CD14-positive monocyte (primary cell): ENCODE data around the gene PLCB1. TPM values are rescaled to one million over a fixed set of nuclear protein-coding genes. Genes with fewer than 3 reads are reported as not detected.

ENCODE experiments used
- DNase-seq, 3 donors: peaks; one replicate each; pipeline ENCODE4 v3.0.0-alpha.2; 2011 to 2022
- H2AFZ ChIP-seq: 2 replicates; pipeline ENCODE4 v1.6.0; 2012; ENCODE audit warnings: mild to moderate bottlenecking, low read depth, low read length, inconsistent platforms; ENCODE audit not compliant: insufficient read depth, poor library complexity, severe bottlenecking
- H3K27ac ChIP-seq, 2 donors: 1 replicate in 1 of 2; 2 replicates in 1 of 2; pipeline ENCODE4 v1.5.1; 2012 to 2013; ENCODE audit warnings: low read length in 2 of 2, control low read depth in 1 of 2, inconsistent platforms in 1 of 2, low read depth in 1 of 2, mild to moderate bottlenecking in 1 of 2
- H3K27me3 ChIP-seq, 2 donors: one replicate each; pipeline versions ENCODE4 v1.6.0 to v1.6.1; 2011 to 2013; ENCODE audit warnings: low read length in 2 of 2; ENCODE audit not compliant: control insufficient read depth in 2 of 2, insufficient read depth in 2 of 2
- H3K36me3 ChIP-seq, 2 donors: replicated peaks in 1 of 2; 1 replicate in 1 of 2; 2 replicates in 1 of 2; pipeline versions ENCODE4 v1.5.1 to v1.6.1; 2012 to 2013; ENCODE audit warnings: low read length in 2 of 2, control low read depth in 1 of 2, inconsistent platforms in 1 of 2, mild to moderate bottlenecking in 1 of 2; ENCODE audit not compliant: insufficient read depth in 2 of 2, control insufficient read depth in 1 of 2
- H3K4me1 ChIP-seq, 2 donors: 1 replicate in 1 of 2; 2 replicates in 1 of 2; pipeline versions ENCODE4 v1.5.1 to v1.6.1; 2012 to 2013; ENCODE audit warnings: low read length in 2 of 2, control low read depth in 1 of 2, inconsistent platforms in 1 of 2, mild to moderate bottlenecking in 1 of 2, moderate library complexity in 1 of 2; ENCODE audit not compliant: insufficient read depth in 2 of 2, control insufficient read depth in 1 of 2
- H3K4me2 ChIP-seq: replicated peaks from 2 replicates; pipeline ENCODE3; 2012; ENCODE audit warnings: low read length, moderate library complexity, mild to moderate bottlenecking; ENCODE audit not compliant: poor library complexity, severe bottlenecking; ENCODE audit errors: extremely low read depth
- H3K4me3 ChIP-seq, 3 experiments: fragments of 200-600 bp in 1 of 3; sonication (generic) in 1 of 3; replicated peaks in 1 of 3; 1 replicate in 2 of 3; 2 replicates in 1 of 3; pipeline ENCODE4 v1.5.1; 2011 to 2013; ENCODE audit warnings: low read length in 3 of 3, mild to moderate bottlenecking in 3 of 3, control low read depth in 2 of 3, low read depth in 2 of 3, inconsistent platforms in 1 of 3, moderate library complexity in 1 of 3
- H3K79me2 ChIP-seq: 2 replicates; pipeline ENCODE4 v1.6.0; 2012; ENCODE audit warnings: mild to moderate bottlenecking, control low read depth, inconsistent platforms, low read length, moderate library complexity; ENCODE audit not compliant: insufficient read depth
- H3K9ac ChIP-seq: 2 replicates; pipeline ENCODE4 v1.6.0; 2017; ENCODE audit warnings: low read length, mild to moderate bottlenecking; ENCODE audit not compliant: insufficient read depth, poor library complexity, severe bottlenecking
- H3K9me3 ChIP-seq, 2 donors: replicated peaks in 1 of 2; 1 replicate in 1 of 2; 2 replicates in 1 of 2; pipeline versions ENCODE4 v1.5.1 to v1.6.1; 2012 to 2013; ENCODE audit warnings: low read length in 2 of 2, control low read depth in 1 of 2; ENCODE audit not compliant: control insufficient read depth in 1 of 2, insufficient read depth in 1 of 2
- H4K20me1 ChIP-seq: 2 replicates; pipeline ENCODE4 v1.6.0; 2012; ENCODE audit warnings: mild to moderate bottlenecking, low read length, control low read depth, moderate library complexity; ENCODE audit not compliant: insufficient read depth
- H3K27ac Mint-ChIP-seq, 7 donors: one replicate each; pipeline ENCODE4 v1.8.0; 2020; ENCODE audit warnings: mild to moderate bottlenecking in 7 of 7, mixed read lengths in 7 of 7, moderate library complexity in 6 of 7, inconsistent platforms in 2 of 7
- H3K27me3 Mint-ChIP-seq, 3 donors: one replicate each; pipeline ENCODE4 v1.8.0; 2021 to 2022; ENCODE audit warnings: low read depth in 3 of 3, mild to moderate bottlenecking in 3 of 3, mixed read lengths in 3 of 3, moderate library complexity in 3 of 3, inconsistent platforms in 1 of 3
- H3K36me3 Mint-ChIP-seq, 2 donors: one replicate each; pipeline ENCODE4 v1.8.0; 2020; ENCODE audit warnings: mixed read lengths in 2 of 2, inconsistent platforms in 1 of 2, mild to moderate bottlenecking in 1 of 2
- H3K4me1 Mint-ChIP-seq: one replicate; pipeline ENCODE4 v1.8.0; 2020; ENCODE audit warnings: mild to moderate bottlenecking, mixed read lengths
- H3K4me3 Mint-ChIP-seq, 2 donors: one replicate each; pipeline ENCODE4 v1.8.0; 2020; ENCODE audit warnings: mild to moderate bottlenecking in 2 of 2, mixed read lengths in 2 of 2, moderate library complexity in 1 of 2
- H3K9me3 Mint-ChIP-seq, 7 donors: one replicate each; pipeline ENCODE4 v1.8.0; 2020 to 2022; ENCODE audit warnings: mixed read lengths in 7 of 7, mild to moderate bottlenecking in 6 of 7, moderate library complexity in 6 of 7, inconsistent platforms in 2 of 7
- CTCF ChIP-seq: fragments of 200-600 bp; IDR thresholded peaks from one replicate; pipeline ENCODE4 v1.8.0; 2022; ENCODE audit warnings: antibody characterized with exemption, mild to moderate bottlenecking
- WGBS: methylation state at CpG from one replicate; pipeline ENCODE4 v1.1.5; 2013; ENCODE audit warnings: missing lambda C conversion rate; ENCODE audit not compliant: insufficient coverage; 5-methylcytosine and 5-hydroxymethylcytosine counted together
- intact Hi-C, 2 donors: fragments of 100-400 bp; cut with micrococcal nuclease; formaldehyde crosslinking; loops; one replicate each; pipeline versions ENCODE4 v1.15.0 to v1.15.1; 2023
- polyA plus RNA-seq, 3 donors: library from polyadenylated mRNA; depleted of rRNA in 1 of 3; unstranded in 2 of 3; stranded (reverse) in 1 of 3; fragments of 300-500 nt in 2 of 3; fragments of >200 nt in 1 of 3; fragmentation: Illumina TruSeq in 2 of 3; gene quantifications; 1 replicate in 2 of 3; 2 replicates in 1 of 3; pipeline ENCODE4 v1.2.3, GENCODE V29; 2012 to 2021

Gene PLCB1
- polyA plus RNA-seq, 3 donors, result 8.6 to 16.4 (median 13.2) TPM

DNA sequence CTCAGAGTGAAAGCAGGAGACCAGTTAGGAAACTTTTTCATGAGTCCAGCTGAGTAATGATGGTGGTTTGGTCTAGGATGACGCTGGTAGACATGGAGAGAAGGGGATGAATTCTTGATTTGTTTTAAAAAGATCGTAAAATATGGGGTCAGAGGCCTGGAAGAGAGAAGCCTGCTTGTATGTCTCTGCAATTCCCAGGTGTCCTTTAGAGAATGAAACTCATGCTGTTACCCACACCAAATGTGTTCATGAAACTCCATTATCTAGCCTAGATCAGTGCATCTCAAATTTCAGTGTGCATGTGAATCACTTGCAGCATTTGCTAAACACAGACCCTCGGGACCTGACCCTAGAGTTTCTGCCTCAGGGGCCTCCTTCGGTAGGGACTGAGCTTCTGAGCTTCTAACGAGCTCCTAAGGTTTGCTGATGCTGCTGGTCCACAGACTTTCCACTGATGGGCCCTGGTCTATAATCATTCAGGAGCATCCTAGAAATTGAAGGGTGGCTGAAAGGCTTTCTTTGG, 634.9 kb downstream of the PLCB1 start:
- H3K36me3 ChIP-seq, result peaks cover 10 to 39% of the 10 kb centered on the region in 2 donors
- no peak for DNase-seq
- H3K9me3 Mint-ChIP-seq, result no peaks in the 10 kb centered on the region
- intact Hi-C loops, result no loop called here
- WGBS, result 98% methylated on average over 4 of the region's 5 CpGs
- no peak overlapping the region for H3K4me3 Mint-ChIP-seq
- no peaks in the 10 kb centered on the region for H3K9me3 ChIP-seq
- TF ChIP-seq CTCF, result no peak
- H3K79me2 ChIP-seq, result no peaks in the 10 kb centered on the region
- H4K20me1 ChIP-seq, result no peaks in the 10 kb centered on the region
- H3K36me3 Mint-ChIP-seq, result peaks cover 21 to 39% of the 10 kb centered on the region in 2 donors
- H3K27ac ChIP-seq, result no peak overlapping the region
- H3K27me3 ChIP-seq, result no peaks in the 10 kb centered on the region
- peaks cover 2% of the 10 kb centered on the region for H3K4me1 Mint-ChIP-seq
- no peak overlapping the region for H2AFZ ChIP-seq
- peaks cover 0 to 4% (median 2%) of the 10 kb centered on the region in 3 donors for H3K27me3 Mint-ChIP-seq
- H3K4me2 ChIP-seq, result no peak overlapping the region
- H3K27ac Mint-ChIP-seq, result peak overlapping the region in 1 of 7 donors; percentile 5
- no peak overlapping the region for H3K4me3 ChIP-seq
- H3K9ac ChIP-seq, result no peak overlapping the region
- no peaks in the 10 kb centered on the region for H3K4me1 ChIP-seq

DNA sequence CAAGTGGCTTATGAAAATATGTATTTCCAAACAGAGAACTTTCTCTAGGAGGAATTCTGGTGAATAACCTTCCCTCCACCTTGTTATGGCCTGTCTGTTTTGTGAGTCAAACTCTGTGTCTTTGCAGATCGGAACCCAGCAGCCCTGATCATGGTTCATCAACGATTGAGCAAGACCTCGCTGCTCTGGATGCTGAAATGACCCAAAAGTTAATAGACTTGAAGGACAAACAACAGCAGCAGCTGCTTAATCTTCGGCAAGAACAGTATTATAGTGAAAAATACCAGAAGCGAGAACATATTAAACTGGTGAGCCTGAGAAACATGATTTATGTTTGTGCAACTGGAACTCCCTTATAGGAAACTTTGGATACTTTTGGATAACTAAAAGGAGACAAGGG, 642.3 kb downstream of the PLCB1 start:
- intact Hi-C loops, result no loop called here
- Histone ChIP-seq H3K9ac (no peak overlapping the region), H3K27me3 (no peaks in the 10 kb centered on the region), H3K27ac (no peak overlapping the region), H3K4me3 (no peak overlapping the region), H2AFZ (no peak overlapping the region), H3K79me2 (no peaks in the 10 kb centered on the region), H3K9me3 (peaks cover 0 to 2% of the 10 kb centered on the region in 2 donors), H4K20me1 (no peaks in the 10 kb centered on the region), H3K4me1 (no peaks in the 10 kb centered on the region), H3K4me2 (no peak overlapping the region), H3K36me3 (peaks cover 0 to 42% of the 10 kb centered on the region in 2 donors)
- WGBS, result 100% methylated on average over 5 of the region's 5 CpGs
- H3K4me3 Mint-ChIP-seq, result no peak overlapping the region
- no peak for TF ChIP-seq CTCF
- peaks cover 39 to 40% of the 10 kb centered on the region in 2 donors for H3K36me3 Mint-ChIP-seq
- peak overlapping the region in 1 of 7 donors; percentile 5 for H3K27ac Mint-ChIP-seq
- peaks cover 0 to 4% (median 0%) of the 10 kb centered on the region in 7 donors for H3K9me3 Mint-ChIP-seq
- DNase-seq, result no peak
- H3K27me3 Mint-ChIP-seq, result peaks cover 0 to 2% (median 0%) of the 10 kb centered on the region in 3 donors
- no peaks in the 10 kb centered on the region for H3K4me1 Mint-ChIP-seq
